Measurements from ENCODE around the gene PEX11B. TPM values are rescaled to one million over a fixed set of nuclear protein-coding genes. Genes with fewer than 3 reads are reported as not detected.

Gene PEX11B
- total and polyA plus RNA-seq, 2 of the 4 experiments (the other 2 are of a cell fraction), result 15.4 to 24.3 TPM

DNA sequence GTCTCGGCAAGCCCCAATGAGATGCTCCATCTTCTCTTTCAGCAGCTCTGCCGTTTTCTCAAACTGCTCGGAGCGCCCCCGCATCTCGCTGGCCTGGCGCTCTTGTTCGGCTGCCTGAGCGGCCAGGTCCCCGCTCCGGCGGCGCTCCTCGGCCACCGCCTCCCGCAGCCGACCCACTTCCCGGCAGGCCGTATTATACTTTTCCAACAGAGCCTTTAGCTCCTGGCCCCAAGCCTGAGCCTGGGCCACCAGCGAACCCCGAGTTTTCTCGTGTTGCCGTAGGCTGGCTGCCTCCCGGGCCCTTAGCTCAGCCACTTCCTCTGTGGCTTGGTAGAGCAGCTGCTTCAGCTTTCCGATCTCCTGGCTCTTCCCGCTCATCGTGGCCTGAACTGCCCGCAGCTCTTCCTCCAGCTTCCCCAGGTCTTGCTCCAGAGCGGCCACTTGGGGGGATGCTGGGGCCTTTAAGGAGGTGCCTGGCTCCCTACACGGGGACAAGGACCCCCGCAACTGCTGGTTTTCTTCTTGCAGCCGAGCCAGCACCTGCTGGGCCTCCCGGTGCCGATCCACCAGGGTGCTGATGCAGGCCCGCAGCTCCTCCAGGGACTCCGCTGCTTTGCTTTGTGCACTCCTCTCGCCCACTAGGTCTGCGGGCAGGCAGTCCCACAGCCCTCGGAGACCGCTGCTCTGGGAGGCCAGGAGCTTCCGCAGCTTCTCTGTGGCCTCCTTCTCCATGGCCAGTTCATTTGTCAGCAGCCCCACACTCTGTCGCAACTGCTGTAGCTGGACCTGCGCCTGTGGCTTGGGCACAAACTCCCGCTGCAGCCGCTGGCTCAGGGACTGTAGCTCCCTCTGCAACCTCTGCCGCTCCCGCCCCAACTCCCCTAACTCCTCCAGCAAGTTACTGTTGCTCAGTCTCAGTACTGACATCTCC is 46.3 kb downstream of the PEX11B start:
- CTCF ChIA-PET, result interaction anchor here (0.6 to 2.2 kb wide), 4 partner anchors 13 to 27 kb away, joined by 3 to 9 read pairs (median 6); partner anchors contain the start of gene PIAS3
- 8% methylated on average over 28 of the region's 47 CpGs; no CpG with 5 or more reads in 1 of the 2 experiments for WGBS, 2 experiments (ENCODE audit: extremely low coverage in 2 of 2, insufficient read length in 1 of 2)
- in situ Hi-C loops (cut with MboI; ENCODE audit: low sequenced_read_pairs), result loop anchor here (5.0 kb wide), 1 partner anchor 50 kb away; no protein-coding TSS in a partner anchor

More for the DNA sequence above, 46.3 kb downstream of the PEX11B start:
- Histone ChIP-seq H3K56ac (ENCODE audit: extremely low read depth, insufficient read depth, low read length) (peak overlapping the region; percentile 66), H4K20me1 (ENCODE audit: insufficient read depth, low read length) (no peaks in the 10 kb centered on the region), H3K36me3 (ENCODE audit: control insufficient read depth, insufficient read depth, low read length) (no peaks in the 10 kb centered on the region), H3K14ac (replicated peaks; ENCODE audit: low read depth, low read length) (peak overlapping the region; percentile 79), H3K23ac (ENCODE audit: low read depth, low read length) (peak overlapping the region; percentile 95), H2BK120ac (ENCODE audit: low read depth, low read length) (peak overlapping the region; percentile 80), H3K9ac (ENCODE audit: low read depth, low read length) (peak overlapping the region; percentile 63), H3K4me2 (ENCODE audit: low read depth, low read length) (peak overlapping the region; percentile 86), H3K9me1 (ENCODE audit: insufficient read depth, low read length) (no peaks in the 10 kb centered on the region), H3K4ac (ENCODE audit: low read depth, low read length) (peak overlapping the region; percentile 83), H4K8ac (ENCODE audit: low read depth in 2 of 2, low read length in 2 of 2) (peak overlapping the region; percentile 72 to 94), H4K91ac (ENCODE audit: insufficient read depth, low read depth, low read length) (peak overlapping the region; percentile 77), H2AFZ (replicated peaks; ENCODE audit: low read length, poor library complexity) (peak overlapping the region; percentile 93), H2BK20ac (ENCODE audit: low read depth, low read length) (peak overlapping the region; percentile 61; the same call in 1 of the 2 replicates), H3K9me3 (ENCODE audit: control insufficient read depth, insufficient read depth, low read length) (no peaks in the 10 kb centered on the region), H3K18ac (ENCODE audit: low read depth, low read length) (peak overlapping the region; percentile 10; the same call in 1 of the 2 replicates), H2AK9ac (replicated peaks; ENCODE audit: low read depth, low read length, poor library complexity) (peak overlapping the region; percentile 79), H3K79me1 (ENCODE audit: low read depth in 1 of 2, low read length in 2 of 2) (0 out of 4 replicates have a peak, but pooled peaks cover 0 to 4% of the 10 kb centered on the region in 2 experiments), H3K27me3 (ENCODE audit: control insufficient read depth, insufficient read depth, low read length) (no peaks in the 10 kb centered on the region; the same call in 1 of the 2 replicates), H2BK5ac (ENCODE audit: low read depth, low read length, poor library complexity, severe bottlenecking) (peak overlapping the region; percentile 23), H3K4me1 (ENCODE audit: control insufficient read depth, insufficient read depth, low read length) (peaks cover 8% of the 10 kb centered on the region), H4K5ac (ENCODE audit: low read depth, low read length) (peak overlapping the region; percentile 65), H3K27ac (ENCODE audit: insufficient read depth, low read length) (peak overlapping the region; percentile 33), H2AK5ac (ENCODE audit: low read depth, low read length) (no peak overlapping the region), H3K4me3 (ENCODE audit: insufficient read depth, low read depth, low read length) (peak overlapping the region; percentile 32), H2BK15ac (ENCODE audit: low read depth, low read length) (peak overlapping the region; percentile 48; the same call in 1 of the 3 replicates)
- intact Hi-C loops (cut with micrococcal nuclease), result no loop called here
- POLR2A ChIA-PET (ENCODE audit: unreplicated experiment), result interaction anchor here (0.6 to 1.5 kb wide), 2 partner anchors 13 to 86 kb away, joined by 3 to 8 read pairs; partner anchors contain the start of genes LIX1L and PIAS3
- no TSS peak for BruUV-seq (replicated peaks)
- TF ChIP-seq RCOR1 (IDR thresholded peaks at IDR 0.05; ENCODE audit: insufficient replicate concordance, low read length), result no peak
- TF ChIP-seq CEBPB (IDR thresholded peaks at IDR 0.05; ENCODE audit: low read depth, low read length), result peak; percentile 81
- DNase-seq (peak; percentile 46), ATAC-seq (ENCODE audit: low read depth) (peak; percentile 86)
- dilution Hi-C loops (cut with HindIII; ENCODE audit: low sequenced_read_pairs, unreplicated experiment), result no loop called here

Data from IMR-90 (cell line).